NCI-H226 (cell line): ENCODE results near the gene RGS3.

ENCODE experiments used
- DNase-seq: peaks from one replicate; pipeline ENCODE4 v3.0.0-alpha.2; 2015

Gene RGS3

DNA sequence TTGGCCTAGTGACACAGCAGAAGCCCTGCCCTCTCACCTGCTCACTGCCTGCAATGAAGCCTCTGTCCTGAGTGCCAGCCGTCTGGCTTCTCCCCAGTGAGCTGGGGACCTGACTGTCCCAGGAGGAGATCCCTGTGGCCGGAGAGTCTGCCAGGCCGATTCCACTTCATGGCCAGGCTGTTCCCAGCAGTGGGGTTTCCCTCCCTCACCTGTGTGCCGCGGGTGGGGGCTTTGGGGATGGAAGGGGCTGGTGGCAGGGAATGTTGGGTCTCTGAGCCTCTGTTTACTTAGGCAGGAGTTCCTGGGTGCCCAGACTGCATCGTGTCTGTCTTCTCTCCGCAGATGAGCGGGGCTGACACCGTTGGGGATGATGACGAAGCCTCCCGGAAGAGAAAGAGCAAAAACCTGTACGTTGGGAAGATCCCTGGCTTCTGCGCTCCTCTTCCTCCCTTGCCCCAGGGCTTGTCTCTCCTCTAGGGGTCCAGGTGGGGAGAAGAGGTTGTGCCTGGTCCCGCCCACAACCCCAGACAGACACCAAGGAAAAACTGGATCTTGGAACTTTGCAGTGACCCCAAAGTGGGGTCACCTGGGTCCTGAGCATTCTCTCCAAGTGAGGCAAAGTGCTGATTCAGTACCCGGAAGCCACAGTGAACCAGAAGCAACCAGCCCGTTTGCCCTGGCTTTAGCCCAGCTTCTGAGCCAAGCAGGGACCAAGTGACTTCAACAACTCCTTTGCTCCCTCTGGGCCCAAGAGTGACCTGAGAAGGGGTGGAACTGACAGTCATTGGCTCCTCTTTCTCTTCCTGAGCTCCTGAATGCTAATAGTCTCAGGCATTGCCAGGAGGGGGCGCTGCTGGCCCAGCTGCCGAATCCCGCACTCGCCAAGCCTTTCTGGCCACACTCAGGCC, 127.7 kb downstream of the RGS3 start:
- DNase-seq, result peak; percentile 52

DNA sequence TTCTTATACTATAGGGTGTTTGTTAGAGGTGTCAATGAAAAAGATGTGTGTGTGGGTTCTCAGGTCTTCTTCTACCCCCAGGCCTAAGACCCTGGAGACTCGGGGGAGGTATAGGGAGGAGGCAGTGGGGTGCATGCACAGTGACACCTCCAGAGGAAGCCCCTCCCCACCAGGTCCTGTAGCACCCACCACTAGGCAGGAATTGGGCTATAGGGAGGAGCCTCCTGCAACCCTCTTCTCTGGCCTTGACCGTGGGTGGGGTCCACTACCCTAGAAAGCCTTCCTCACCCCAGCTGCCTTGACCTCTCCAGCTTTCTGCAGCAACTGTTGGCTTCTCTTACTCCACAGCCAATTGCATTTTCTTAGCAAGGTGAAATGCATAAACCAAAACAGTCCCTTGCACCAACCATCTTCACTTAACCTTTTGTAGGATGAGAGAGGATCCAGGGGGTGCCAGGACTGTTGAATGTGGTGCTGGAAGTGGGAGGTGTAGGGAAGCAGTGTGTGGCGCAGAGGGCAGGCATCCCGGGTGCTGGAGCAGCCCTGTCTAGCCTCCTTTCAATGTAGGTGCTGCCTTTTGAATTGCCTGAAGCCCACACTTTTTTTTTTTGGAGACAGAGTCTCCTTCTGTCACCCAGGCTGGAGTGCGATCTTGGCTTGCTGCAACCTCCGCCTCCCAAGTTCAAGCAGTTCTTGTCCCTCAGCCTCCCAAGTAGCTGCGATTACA, 128.5 kb downstream of the RGS3 start:
- no peak for DNase-seq

DNA sequence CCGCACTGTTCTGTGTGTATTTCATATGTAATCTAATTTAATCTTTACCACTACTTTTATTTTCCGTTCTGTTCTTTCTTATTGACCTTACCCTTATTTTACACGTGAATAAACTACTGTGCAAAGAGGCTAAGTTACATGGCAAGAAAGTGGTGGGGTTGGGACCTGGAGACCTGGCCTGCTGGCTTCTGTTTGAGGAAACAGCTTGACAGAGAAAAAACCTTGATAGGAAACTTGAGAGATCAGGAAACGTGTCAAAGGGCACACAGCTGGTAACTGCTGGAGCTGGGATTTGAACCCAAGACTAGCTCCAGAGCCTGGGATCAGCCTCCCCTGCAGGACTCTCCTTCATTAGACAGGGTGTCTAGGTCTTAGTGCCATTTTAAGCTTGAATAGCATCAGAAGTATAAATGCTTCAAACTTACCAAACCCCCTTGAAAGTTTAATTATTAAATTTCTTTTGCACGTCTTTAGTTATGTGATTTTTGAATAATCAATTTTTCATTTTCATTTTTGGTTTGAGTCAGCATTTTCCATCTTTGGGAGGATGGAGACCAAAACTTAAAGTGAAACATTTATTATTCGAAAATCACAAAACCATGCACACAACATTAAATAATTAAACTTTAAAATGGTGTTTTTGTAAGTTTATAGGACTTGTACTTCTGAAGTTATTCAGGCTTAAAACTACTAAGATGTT, 129.5 kb downstream of the RGS3 start:
- DNase-seq, result no peak

DNA sequence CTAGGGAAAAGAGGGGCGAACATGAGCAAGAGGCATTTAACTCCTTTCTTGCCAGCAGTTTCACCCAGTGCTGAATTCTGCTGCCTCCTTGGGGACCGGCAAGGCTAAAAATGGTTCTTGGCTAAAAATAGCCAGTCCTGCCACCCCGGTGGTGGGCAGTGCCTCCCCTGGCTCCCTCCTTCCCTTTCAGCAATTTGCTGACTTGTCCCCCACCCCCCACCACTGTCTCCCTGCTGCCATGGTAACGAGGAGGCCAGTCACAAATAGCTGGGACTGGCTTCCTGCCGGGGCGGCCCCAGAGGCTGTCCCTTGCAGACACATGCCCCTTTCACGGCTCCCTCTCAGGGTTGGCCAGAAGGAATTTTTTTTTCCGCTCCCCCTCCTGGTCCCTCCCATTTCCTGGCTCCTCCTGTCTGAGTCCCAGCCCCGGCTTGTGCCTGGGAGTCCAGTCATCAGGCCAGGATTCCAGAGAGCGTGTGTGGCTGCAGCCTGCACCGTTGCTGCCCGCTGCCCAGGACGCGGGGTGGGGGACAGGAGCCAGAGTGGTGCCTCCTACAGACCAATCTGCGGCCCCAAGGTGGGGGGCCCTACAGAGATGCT, 130.3 kb downstream of the RGS3 start:
- DNase-seq, result peak; percentile 95

DNA sequence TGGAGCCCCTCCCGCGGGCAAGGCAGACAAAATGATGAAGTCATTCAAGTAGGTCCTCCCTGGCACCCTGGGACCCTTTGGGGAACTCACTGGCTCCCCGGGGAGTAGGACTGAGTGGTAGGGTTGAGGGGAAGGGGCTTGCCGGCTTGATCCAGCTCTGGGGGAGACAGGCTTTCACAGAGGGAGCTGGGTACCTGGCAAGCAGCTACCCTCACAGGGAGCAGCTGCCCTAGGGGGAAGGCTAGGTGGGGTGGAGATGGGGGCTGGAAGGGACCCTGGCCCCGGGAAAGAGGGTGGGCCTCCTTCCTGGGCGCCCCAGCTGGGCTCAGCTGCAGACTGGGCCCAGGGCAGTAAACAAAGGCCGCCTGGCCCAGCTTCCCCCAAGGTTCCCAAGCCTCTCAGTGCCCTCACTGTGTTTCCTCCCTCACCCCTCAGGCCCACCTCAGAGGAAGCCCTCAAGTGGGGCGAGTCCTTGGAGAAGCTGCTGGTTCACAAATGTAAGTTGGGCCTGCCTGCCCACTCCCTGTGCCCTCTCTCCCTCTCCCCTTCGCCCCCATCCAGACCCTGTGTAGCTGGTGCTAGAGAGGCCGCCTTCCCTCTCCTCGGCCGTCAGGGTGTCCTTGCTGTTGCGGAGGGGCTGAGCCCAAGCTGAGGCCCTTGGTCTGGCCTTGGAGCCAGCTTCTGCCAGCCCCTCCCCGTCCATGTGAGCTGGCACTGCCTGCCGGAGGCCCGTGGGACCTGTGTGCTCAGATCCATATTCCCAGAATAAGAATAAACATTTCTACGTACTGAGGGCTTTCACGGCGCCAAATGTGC, 131.2 kb downstream of the RGS3 start:
- DNase-seq, result no peak

DNA sequence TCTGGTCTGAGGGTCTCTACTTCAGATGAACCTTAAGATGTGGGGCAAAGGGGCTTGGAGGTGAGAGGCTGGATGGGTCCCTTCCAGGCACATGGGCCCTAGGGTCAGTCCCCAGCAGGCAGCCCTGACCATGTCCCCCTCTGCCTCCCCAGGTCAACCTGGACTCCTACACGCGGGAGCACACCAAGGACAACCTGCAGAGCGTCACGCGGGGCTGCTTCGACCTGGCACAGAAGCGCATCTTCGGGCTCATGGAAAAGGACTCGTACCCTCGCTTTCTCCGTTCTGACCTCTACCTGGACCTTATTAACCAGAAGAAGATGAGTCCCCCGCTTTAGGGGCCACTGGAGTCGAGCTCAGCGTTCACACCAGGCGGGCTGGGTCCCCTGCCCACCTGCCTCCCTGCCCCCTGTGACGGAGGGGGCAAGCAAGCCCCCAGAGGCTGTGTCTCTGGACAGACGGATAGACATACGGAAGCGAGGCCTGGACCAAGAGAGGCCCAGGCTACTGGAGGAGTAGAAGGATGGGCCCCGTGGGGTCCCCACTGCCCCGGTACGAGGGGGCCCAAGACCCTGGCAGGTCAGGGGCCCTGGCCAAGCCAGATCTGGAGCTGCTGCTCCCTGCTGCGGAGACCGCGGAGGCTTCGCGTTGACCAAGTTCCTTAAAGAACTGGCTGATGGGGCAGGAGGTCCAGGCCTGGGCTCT, 133.2 kb downstream of the RGS3 start:
- no peak for DNase-seq

DNA sequence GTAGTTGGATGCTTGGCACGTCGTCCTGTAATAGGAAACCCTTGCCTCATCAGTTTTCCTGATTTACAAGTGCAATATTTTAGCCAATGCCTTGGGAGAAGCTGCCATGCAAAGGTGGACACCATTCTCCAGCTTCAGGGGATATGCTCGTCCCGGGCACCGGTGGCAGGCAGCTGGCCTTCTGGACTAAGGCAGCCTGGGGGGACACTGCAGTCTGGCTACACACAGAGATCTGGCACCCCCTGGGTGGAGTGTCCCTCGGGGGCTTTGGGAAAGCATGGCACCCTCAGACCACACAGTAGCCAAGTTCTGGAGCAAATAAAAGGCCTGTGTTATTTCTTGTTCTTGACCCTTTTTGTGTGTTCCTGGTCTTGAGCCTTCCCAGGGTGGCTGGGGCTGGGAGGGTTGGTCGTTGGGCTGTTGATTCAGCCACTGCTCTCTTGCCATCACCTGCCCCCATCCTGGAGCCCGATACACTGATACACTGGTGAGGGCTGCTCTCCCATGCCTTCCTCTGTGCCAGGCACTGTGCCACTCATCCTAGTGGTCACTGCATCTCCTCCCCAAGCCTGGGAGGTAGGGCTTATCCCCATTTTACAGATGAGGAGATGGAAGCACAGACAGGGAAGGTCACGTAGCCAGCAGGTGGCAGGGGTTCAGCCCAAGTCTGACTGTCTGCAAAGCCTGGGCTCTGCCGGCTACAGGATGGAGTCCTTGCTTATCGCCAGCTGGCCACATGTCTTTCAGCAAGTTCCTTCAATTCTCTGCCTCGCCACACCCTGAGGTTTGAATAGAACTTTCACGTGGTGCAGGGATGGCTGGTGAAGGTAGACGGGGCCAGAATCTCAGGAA, 134.1 kb downstream of the RGS3 start:
- no peak for DNase-seq

DNA sequence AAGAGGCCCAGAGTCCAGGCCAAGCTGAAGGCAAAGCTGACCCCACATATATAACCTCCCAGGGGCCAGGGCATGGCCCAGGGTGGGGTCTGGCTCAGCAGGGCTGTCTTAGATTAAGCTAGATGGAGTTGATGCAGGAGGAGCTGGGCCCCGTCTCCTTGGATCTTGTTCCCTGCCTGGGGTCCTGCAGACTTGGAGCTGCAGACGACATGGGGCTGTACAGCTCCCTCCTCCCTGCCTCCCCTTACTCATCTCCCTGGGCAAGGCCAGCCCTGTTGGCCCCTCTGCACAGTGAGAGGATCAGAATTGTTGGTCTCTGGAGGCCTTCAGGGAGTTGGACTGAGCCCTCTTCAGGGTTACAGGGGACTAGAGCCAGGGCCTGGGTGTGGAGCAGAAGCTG, 134.9 kb downstream of the RGS3 start:
- no peak for DNase-seq

DNA sequence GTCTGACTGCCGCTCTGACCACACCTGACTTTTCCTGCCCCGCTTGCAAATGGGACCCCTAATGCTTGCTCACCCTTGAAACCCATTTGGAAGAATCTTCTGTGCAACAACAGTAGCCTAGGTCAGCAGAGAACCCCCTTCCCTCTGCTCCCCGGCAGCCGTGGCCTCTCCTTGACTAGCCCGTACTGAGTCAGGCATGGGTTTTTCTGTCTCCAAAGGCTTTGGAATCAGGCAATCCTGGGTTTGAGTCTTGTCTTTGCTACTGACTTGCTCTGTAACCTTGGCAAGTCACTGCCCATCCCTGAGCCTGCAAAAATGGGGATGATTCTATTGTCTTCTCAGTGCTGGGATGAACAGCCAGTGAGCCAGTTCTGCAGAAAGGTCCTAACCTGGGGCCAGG, 135.4 kb downstream of the RGS3 start:
- DNase-seq, result no peak

DNA sequence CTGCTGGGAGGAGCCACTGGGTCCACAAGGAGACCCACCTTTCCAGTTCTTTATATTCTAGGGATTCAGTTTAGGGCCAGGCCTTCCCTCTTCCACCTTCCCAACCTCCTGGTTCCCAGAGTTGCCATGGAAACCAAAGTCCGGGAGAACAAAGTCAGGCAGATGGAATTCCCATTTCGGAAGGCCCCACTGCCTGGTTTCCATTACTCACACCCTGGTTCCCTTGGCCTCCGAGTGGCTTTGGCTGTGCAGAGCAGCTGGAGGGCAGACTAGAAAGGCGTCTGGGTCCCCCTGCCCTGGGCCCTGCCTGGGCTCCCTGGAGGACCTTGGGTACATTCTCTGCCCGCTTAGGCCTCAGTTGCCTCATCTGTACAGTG, 136.1 kb downstream of the RGS3 start:
- DNase-seq, result peak; percentile 88

DNA sequence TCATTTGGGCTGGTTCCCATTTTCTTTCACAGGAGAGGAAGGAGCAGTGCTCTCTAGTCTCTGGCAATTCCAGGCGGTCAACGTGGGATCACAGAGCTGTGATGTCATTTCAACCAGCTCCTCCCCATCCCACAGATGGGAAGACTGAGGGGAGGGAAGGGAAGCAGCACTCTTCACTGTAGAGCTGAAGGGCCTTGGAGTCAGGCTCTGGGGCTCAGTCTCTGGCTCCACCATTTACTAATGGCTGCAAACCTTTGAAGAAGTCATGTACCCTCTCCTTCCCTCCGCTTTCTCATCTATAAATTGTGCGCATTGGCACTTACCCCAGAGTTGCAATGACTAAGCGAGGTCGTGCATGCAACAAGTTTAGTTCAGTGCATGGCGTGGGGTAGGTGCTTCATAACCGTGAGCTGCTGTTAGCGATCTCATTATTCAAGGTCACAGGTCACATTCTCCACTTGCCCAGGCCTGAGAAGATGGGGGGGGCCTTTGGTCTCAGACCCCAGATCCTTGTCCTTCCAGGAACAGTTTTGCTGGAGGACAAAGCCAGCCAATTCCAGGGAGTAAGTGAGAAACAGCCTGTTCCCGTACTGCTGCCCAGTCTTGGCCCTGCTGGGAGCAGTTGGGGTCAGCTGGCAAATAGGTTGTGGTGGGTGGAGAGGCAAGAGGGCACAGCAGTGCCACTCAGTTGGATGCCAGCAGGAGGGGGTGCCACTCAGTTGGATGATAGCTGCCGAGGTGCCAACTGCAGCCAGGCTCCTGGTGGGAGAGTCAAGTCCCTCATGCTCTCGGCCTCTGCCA, 136.7 kb downstream of the RGS3 start:
- no peak for DNase-seq

DNA sequence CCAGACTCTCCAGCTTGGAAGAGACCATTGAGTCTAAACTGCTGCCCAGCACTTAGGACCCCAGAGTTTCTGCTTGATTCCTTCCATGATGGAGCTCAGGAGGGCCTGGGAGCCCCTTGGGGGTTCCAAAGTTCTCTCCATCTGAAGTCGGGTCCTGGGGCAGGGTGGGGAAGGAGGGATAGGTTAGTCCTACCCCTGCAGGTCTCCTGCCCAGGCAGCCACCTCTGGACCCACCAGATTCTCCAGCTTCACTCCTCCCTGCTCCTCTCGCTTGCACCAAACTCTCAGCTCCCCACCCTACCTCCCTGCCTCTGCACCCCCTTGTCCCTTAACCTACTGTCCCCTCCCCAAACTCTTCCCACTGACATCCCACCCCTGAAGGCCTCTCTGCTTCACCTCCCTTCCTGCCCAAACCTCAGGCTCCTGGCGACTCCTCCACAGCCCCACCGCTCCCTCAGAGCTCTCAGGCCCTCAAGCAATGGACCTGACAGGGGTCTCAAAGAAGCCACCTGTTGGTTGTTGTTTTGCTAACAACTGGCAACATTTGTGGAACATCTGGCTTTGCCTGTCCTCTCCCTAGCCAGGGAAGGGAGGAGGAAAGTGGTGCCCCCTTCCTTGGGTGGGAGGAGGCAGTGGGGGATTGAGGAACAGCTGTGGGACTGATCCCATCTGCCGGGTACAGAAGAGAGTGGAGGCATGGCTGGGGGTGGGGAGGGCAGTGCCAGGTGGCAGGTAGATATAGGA, 137.5 kb downstream of the RGS3 start:
- DNase-seq, result no peak

DNA sequence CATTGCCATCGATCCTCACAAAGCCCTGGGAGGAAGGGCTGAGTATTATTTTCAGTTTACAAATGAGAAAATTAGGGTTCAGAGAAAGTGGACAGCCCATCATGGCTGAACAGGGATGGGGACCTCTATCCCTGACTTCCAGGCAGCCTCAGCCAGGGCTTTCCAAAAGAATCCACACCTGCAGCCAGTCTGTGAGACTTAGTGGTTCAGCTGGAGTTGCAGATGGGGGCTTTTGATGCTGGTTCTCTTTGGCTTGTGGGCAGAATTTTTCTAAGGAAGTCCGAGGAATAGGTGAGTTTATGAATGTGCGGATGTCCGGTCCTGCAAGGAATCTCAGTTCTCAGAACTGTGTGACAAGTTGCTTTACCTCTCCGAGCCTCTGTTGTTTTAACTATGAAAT, 138.1 kb downstream of the RGS3 start:
- DNase-seq, result no peak

DNA sequence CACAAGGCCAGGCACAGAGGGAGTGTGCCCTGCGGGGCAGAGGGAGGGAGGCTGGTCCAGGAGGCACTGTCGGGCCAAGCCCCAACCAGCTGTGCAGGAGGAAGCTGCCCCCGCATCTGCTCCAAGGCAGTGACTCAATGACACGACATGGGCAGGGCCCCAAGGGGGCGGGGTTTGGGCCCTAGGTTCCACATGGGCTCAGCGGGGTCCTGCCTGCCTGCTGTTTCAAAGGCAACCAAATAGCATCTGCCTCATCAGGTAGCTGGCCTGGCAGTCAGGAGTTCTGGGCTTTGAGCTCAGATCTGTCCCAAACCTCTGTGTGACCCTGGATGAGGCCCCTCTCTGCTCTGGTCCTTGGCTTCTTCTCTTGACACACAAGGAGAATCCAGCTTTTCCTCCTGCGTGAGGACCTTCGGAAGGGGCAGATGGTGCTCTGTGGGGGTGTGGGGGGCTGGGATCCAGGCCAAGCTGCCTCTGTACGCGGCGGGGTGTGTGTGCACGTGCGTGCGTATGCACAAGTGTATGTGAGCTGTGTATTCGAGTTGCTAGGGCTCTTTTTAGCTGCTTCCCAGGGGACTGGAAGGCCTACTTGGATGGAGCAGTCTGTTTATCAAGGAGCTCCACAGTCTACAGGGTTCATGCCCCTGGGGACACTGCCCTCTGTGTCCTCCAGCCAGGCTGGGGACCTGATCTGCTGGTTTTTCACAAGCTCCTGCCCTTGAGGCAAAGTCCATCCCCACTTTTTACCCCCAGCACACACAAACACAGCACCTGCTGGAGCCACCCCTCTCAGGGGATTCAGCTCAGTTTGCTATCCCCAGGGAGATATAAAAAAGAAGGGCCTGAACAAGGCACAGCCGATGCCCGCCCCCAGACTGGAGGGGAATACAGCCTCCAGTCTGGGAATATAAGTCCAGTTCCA, 138.9 kb downstream of the RGS3 start:
- peak; percentile 58 for DNase-seq

DNA sequence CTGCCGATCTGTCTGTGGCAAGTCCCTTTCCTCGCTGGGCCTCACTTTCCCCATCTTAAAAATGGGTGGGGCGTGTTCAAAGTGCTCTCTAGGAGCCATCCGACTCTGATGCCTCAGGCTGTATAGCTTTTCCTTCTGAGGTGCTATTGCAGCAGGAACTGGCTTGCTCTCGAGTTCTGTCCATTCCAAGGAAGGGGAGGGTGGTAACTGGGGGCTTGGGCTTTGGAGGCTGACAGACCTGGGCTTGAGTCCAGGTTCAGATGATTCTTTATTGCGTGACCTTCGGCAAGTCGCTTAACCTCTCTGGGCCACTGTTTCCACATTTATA, 139.5 kb downstream of the RGS3 start:
- DNase-seq, result no peak

DNA sequence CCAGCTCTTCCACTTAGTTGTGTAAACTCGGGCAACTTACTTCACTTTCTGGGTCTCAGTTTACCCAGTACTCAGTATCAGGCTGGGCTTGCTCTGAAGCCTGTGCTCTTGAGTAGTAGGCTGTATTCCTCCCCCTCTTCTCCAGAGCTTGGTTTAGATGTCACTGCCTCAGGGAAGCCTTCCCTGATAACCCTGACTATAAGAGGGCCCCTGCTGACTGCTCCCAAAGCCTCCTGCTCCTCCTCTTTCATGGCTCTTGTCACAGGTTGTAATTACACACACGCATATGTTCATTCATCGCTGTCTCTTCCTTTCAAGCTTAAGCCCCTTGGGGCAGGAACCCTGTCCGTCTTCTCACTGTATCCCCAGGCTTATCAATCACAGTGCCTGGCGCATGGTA, 140.2 kb downstream of the RGS3 start:
- DNase-seq, result no peak

DNA sequence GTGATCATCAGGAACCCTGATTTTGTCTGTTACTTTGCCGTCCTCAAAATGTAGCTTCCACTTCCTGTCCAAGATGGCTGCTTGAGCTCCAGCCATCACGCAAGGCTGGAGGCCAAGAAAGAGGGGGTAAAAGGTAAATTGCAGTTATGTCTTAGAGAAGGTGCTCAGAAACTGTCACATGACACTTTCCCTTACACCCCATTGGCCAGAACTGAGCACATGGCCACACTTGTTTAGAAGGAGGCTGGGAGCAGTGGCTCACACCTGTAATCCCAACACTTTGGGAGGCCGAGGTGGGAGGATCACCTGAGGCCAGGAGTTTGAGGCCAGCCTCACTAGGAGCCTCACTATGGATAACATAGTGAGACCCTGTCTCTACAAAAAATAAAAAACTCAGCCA, 140.9 kb downstream of the RGS3 start:
- DNase-seq, result no peak

DNA sequence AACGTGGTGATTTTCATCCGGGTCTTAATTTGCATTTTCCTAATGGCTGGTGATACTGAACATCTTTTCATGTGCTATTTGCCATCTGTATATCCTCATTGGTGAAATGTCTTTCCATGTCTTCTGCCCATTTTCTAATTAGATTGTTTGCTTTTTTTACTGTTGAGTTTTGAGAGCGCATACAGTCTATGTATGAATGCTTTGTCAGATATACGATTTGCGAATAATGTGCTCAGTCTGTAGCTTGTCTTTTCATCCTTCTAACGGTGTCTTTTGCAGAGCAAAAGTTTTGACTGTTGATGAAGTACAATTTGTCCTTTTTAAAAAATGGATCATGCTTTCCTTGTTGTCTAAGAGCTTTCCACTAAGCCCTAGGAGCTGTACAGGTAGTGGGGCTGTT, 143.0 kb downstream of the RGS3 start:
- no peak for DNase-seq
